Peyer's patch (tissue), 4 donors: ENCODE measurements around the gene LYPD6B.

ENCODE experiments used
- POLR2A ChIP-seq, 2 donors: fragments of 450-650 bp; IDR thresholded peaks; one replicate each; pipeline ENCODE4 v1.5.1; 2017; ENCODE audit warnings: antibody characterized with exemption in 2 of 2, mild to moderate bottlenecking in 2 of 2, moderate library complexity in 2 of 2
- TF ChIP-seq, protein P1 (sequence below), 6 experiments: fragments of 450-650 bp in 4 of 6; fragments of 200-600 bp in 2 of 6; sonication (generic) in 1 of 6; IDR thresholded peaks; one replicate each; pipeline ENCODE4 v1.5.1; 2017 to 2019; ENCODE audit warnings: antibody characterized with exemption in 6 of 6, mild to moderate bottlenecking in 3 of 6, moderate library complexity in 1 of 6

DNA sequence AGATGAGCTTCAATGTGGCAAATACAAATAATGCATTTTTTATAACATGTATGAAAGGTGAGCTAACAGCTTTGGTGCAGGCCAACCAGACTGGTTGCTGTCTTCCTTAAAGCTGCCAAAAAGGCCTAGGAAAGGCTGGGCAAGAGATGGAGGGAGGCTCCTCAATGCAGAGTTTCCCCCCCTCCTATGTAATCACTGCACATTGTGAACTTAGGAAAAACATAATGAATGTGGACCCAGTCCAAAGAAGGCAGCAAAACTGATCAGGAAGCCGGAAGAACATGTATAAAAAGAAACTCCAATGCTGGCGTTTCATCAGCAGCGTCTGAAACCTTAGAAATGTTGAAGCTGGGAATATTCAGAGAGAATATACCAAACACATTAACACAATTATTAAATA, 207.7 kb downstream of the LYPD6B start:
- TF ChIP-seq, protein P1, sequence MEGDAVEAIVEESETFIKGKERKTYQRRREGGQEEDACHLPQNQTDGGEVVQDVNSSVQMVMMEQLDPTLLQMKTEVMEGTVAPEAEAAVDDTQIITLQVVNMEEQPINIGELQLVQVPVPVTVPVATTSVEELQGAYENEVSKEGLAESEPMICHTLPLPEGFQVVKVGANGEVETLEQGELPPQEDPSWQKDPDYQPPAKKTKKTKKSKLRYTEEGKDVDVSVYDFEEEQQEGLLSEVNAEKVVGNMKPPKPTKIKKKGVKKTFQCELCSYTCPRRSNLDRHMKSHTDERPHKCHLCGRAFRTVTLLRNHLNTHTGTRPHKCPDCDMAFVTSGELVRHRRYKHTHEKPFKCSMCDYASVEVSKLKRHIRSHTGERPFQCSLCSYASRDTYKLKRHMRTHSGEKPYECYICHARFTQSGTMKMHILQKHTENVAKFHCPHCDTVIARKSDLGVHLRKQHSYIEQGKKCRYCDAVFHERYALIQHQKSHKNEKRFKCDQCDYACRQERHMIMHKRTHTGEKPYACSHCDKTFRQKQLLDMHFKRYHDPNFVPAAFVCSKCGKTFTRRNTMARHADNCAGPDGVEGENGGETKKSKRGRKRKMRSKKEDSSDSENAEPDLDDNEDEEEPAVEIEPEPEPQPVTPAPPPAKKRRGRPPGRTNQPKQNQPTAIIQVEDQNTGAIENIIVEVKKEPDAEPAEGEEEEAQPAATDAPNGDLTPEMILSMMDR (IDR thresholded peaks at IDR 0.05), result no peak
- TF ChIP-seq POLR2A (IDR thresholded peaks at IDR 0.05), result no peak
